HCT116 (cell line): ENCODE measurements around the gene CWC15. TPM values are rescaled to one million over a fixed set of nuclear protein-coding genes. Genes with fewer than 3 reads are reported as not detected.

ENCODE experiments used
- ATAC-seq: fragments of 200-7000 bp; cut with Tn5 transposase; 2 replicates; pipeline ENCODE4 v1.9.1; 2020; ENCODE audit warnings: mild to moderate bottlenecking, moderate library complexity
- BruUV-seq: library from RNA; stranded (reverse); fragments of 400-500 nt; replicated peaks from 2 replicates; lab custom pipeline; 2021; lab: Mats Ljungman, UMichigan
- CTCF ChIA-PET: fragments of 300-600 bp; sonication (Branson Sonifier 250); formaldehyde crosslinking; loops from one replicate; lab custom pipeline; 2021; ENCODE audit warnings: antibody characterized with exemption; lab: Charles Lee
- POLR2A ChIA-PET: fragments of 300-600, 350-600 bp; sonication (Branson Sonifier 250); formaldehyde crosslinking; loops from one replicate; lab custom pipeline; 2021; ENCODE audit warnings: antibody characterized with exemption; lab: Charles Lee
- RAD21 ChIA-PET, 2 experiments: fragments of 300-600 bp; sonication (Branson Sonifier 250); formaldehyde crosslinking; loops; one replicate each; lab custom pipeline; 2023; ENCODE audit warnings: low total read pairs in 2 of 2; ENCODE audit not compliant: uncharacterized antibody in 2 of 2, unreplicated experiment in 2 of 2, low non-redundant PET in 1 of 2; lab: Charles Lee
- DNase-seq: peaks from one replicate; pipeline ENCODE4 v3.0.0-alpha.2; 2010; ENCODE audit warnings: low read depth, low spot score
- H2AFZ ChIP-seq: fragments of 200-600 bp; shearing (Covaris generic), sonication (generic); 2 replicates; pipeline ENCODE4 v1.6.1; 2017; ENCODE audit warnings: low read depth, mixed run types, mixed read lengths, antibody characterized with exemption, low read length; ENCODE audit not compliant: poor library complexity, severe bottlenecking
- H3K27ac ChIP-seq: 2 replicates; pipeline ENCODE4 v1.5.1; 2012; ENCODE audit warnings: low read depth, low read length
- H3K27me3 ChIP-seq: fragments of 200-600 bp; sonication (generic); 2 replicates; pipeline ENCODE4 v1.6.1; 2016; ENCODE audit warnings: mixed run types, low read length, mixed read lengths; ENCODE audit not compliant: insufficient read depth
- H3K36me3 ChIP-seq, 2 experiments: fragments of 200-500 bp in 1 of 2; fragments of 200-600 bp in 1 of 2; sonication (Bioruptor generic) in 1 of 2; sonication (generic) in 1 of 2; 2 replicates each; pipeline versions ENCODE4 v1.5.1 to v1.6.1; 2014 to 2016; ENCODE audit warnings: low read length in 2 of 2, inconsistent platforms in 1 of 2, mixed read lengths in 1 of 2, mixed run types in 1 of 2; ENCODE audit not compliant: insufficient read depth in 2 of 2, control insufficient read depth in 1 of 2
- H3K4me1 ChIP-seq, 2 experiments: fragments of 200-600 bp in 1 of 2; sonication (generic) in 1 of 2; 2 replicates each; pipeline versions ENCODE4 v1.5.1 to v1.6.1; 2012 to 2017; ENCODE audit warnings: low read length in 2 of 2, inconsistent platforms in 1 of 2, mild to moderate bottlenecking in 1 of 2, mixed read lengths in 1 of 2, mixed run types in 1 of 2, moderate library complexity in 1 of 2; ENCODE audit not compliant: insufficient read depth in 2 of 2, control insufficient read depth in 1 of 2
- H3K4me2 ChIP-seq: fragments of 200-600 bp; sonication (generic); 2 replicates; pipeline ENCODE4 v1.6.1; 2017; ENCODE audit warnings: mixed run types, low read length, mixed read lengths
- H3K4me3 ChIP-seq, 2 experiments: fragments of 200-600 bp in 1 of 2; sonication (generic) in 1 of 2; replicated peaks in 1 of 2; 2 replicates each; pipeline ENCODE4 v1.5.1; 2011 to 2016; ENCODE audit warnings: low read length in 2 of 2, control low read depth in 1 of 2, low read depth in 1 of 2, mild to moderate bottlenecking in 1 of 2, mixed read lengths in 1 of 2, mixed run types in 1 of 2
- H3K79me2 ChIP-seq: fragments of 200-600 bp; sonication (generic); 2 replicates; pipeline ENCODE4 v1.6.1; 2017; ENCODE audit warnings: mild to moderate bottlenecking, mixed run types, low read length, moderate library complexity, mixed read lengths; ENCODE audit not compliant: insufficient read depth
- H3K9ac ChIP-seq: fragments of 200-600 bp; sonication (generic); 2 replicates; pipeline ENCODE4 v1.6.1; 2016; ENCODE audit warnings: low read length, mixed read lengths
- H3K9me2 ChIP-seq: fragments of 200-600 bp; sonication (generic), shearing (Covaris generic); 2 replicates; pipeline ENCODE4 v1.6.1; 2017; ENCODE audit warnings: mixed run types, mild to moderate bottlenecking, moderate library complexity; ENCODE audit not compliant: insufficient read depth
- H3K9me3 ChIP-seq, 2 experiments: fragments of 200-500 bp in 1 of 2; fragments of 200-600 bp in 1 of 2; sonication (Bioruptor generic) in 1 of 2; sonication (generic) in 1 of 2; 2 replicates each; pipeline ENCODE4 v1.6.1; 2014 to 2017; ENCODE audit warnings: low read length in 2 of 2, mixed read lengths in 2 of 2, inconsistent platforms in 1 of 2, low read depth in 1 of 2, mild to moderate bottlenecking in 1 of 2, mixed run types in 1 of 2, moderate library complexity in 1 of 2; ENCODE audit not compliant: control insufficient read depth in 1 of 2, insufficient read depth in 1 of 2
- H4K20me1 ChIP-seq: fragments of 200-600 bp; sonication (generic), shearing (Covaris generic); 2 replicates; pipeline ENCODE4 v1.6.1; 2017; ENCODE audit warnings: mixed run types, mild to moderate bottlenecking, moderate library complexity; ENCODE audit not compliant: insufficient read depth
- CBX3 ChIP-seq: IDR thresholded peaks from 2 replicates; pipeline ENCODE4 v1.6.1; 2012; ENCODE audit warnings: low read depth
- ELF1 ChIP-seq: IDR thresholded peaks from 2 replicates; pipeline ENCODE4 v1.6.1; 2012; ENCODE audit warnings: low read depth, borderline replicate concordance
- JUND ChIP-seq: IDR thresholded peaks from 2 replicates; pipeline ENCODE4 v1.6.1; 2012
- REST ChIP-seq: IDR thresholded peaks from 2 replicates; pipeline ENCODE4 v1.6.1; 2012; ENCODE audit warnings: low read depth
- SIN3A ChIP-seq: IDR thresholded peaks from 2 replicates; pipeline ENCODE4 v1.6.1; 2012; ENCODE audit warnings: low read depth
- TCF7L2 ChIP-seq: IDR thresholded peaks from 2 replicates; pipeline ENCODE4 v1.7.0; 2011; ENCODE audit warnings: borderline replicate concordance, inconsistent platforms; ENCODE audit not compliant: insufficient read depth, insufficient read length; ENCODE audit errors: extremely low read depth
- ZNF274 ChIP-seq: fragments of 200-500 bp; sonication (Bioruptor generic); IDR thresholded peaks from 2 replicates; pipeline ENCODE4 v1.6.1; 2014; ENCODE audit warnings: mild to moderate bottlenecking, low read depth, low read length, inconsistent platforms
- intact Hi-C: fragments of 100-400 bp; cut with micrococcal nuclease; formaldehyde crosslinking; loops from 2 replicates; pipeline ENCODE4 v1.10.0; 2022
- total RNA-seq: library from RNA; stranded (reverse); gene quantifications from one replicate; pipeline ENCODE4 v1.2.1, GENCODE V29; 2021; ENCODE audit not compliant: unreplicated experiment

The CWC15 gene
- total RNA-seq, 1 experiment from 2014 or later = 47.6 TPM

- CTCF ChIA-PET = no interaction called here
- no peak overlapping the region for H3K9ac ChIP-seq
- H2AFZ ChIP-seq = no peak overlapping the region
- no peaks in the 10 kb centered on the region for H3K9me3 ChIP-seq
- H3K79me2 ChIP-seq = no peaks in the 10 kb centered on the region
- no TSS peak for BruUV-seq
- intact Hi-C loops = no loop called here
- H3K4me1 ChIP-seq = no peaks in the 10 kb centered on the region
- H3K36me3 ChIP-seq = no peaks in the 10 kb centered on the region
- no peak overlapping the region for H3K27ac ChIP-seq
- DNase-seq = no peak
- no peak overlapping the region for H3K4me3 ChIP-seq
- POLR2A ChIA-PET = no interaction called here
- RAD21 ChIA-PET = no interaction called here
- no peaks in the 10 kb centered on the region for H3K9me2 ChIP-seq
- TF ChIP-seq TCF7L2 (no peak), SIN3A (no peak), JUND (no peak), REST (no peak), ELF1 (no peak), CBX3 (no peak), ZNF274 (no peak)
- no peaks in the 10 kb centered on the region for H3K27me3 ChIP-seq
- H3K4me2 ChIP-seq = no peak overlapping the region
- no peaks in the 10 kb centered on the region for H4K20me1 ChIP-seq
- no peak for ATAC-seq
Observed at GRCh38 chr11:95016139-95016538, 42.8 kb upstream of the CWC15 start.
